Suppressor macrophage (primary cell): ENCODE measurements around the gene SOX3.

Experiments used
- DNase-seq, 4 experiments: peaks; one replicate each; pipeline ENCODE4 v3.0.0-alpha.2; 2020 to 2022

The SOX3 gene

GRCh38 chrX:140495739-140496138 lies 9.1 kb downstream of the SOX3 start:
- no peak for DNase-seq

GRCh38 chrX:140492066-140492994 lies 12.5 kb downstream of the SOX3 start:
- no peak for DNase-seq

- DNase-seq, result no peak
Observed at GRCh38 chrX:140480765-140481164, 24.1 kb downstream of the SOX3 start.

GRCh38 chrX:140477987-140478386 lies 26.9 kb downstream of the SOX3 start:
- no peak for DNase-seq

GRCh38 chrX:140475025-140475424 lies 29.8 kb downstream of the SOX3 start:
- DNase-seq, result no peak

GRCh38 chrX:140467211-140467610 lies 37.7 kb downstream of the SOX3 start:
- DNase-seq, result no peak
